Endodermal cell (in vitro differentiated cells): ENCODE data around the gene ZNF207. TPM values are rescaled to one million over a fixed set of nuclear protein-coding genes. Genes with fewer than 3 reads are reported as not detected.

Experiments used
- DNase-seq: peaks from one replicate; pipeline ENCODE4 v3.0.0-alpha.2; 2017
- H3K27ac ChIP-seq: 2 replicates; pipeline ENCODE4 v1.5.1; 2013; ENCODE audit warnings: mild to moderate bottlenecking, low read depth, low read length, moderate library complexity
- H3K27me3 ChIP-seq: 2 replicates; pipeline ENCODE4 v1.6.1; 2013; ENCODE audit warnings: mild to moderate bottlenecking, low read length, moderate library complexity; ENCODE audit not compliant: insufficient read depth, control insufficient read depth, poor library complexity, severe bottlenecking
- H3K36me3 ChIP-seq: 2 replicates; pipeline ENCODE4 v1.7.0; 2013; ENCODE audit warnings: mild to moderate bottlenecking, low read length, moderate library complexity; ENCODE audit not compliant: control insufficient read depth, insufficient read depth
- H3K4me1 ChIP-seq: one replicate; pipeline ENCODE4 v1.7.0; 2013; ENCODE audit warnings: low read length; ENCODE audit not compliant: control insufficient read depth, insufficient read depth
- H3K4me3 ChIP-seq: 2 replicates; pipeline ENCODE4 v1.5.1; 2013; ENCODE audit warnings: mild to moderate bottlenecking, low read length, moderate library complexity
- H3K9ac ChIP-seq: 2 replicates; pipeline ENCODE4 v1.6.1; 2013; ENCODE audit warnings: mild to moderate bottlenecking, low read length, moderate library complexity; ENCODE audit not compliant: poor library complexity, severe bottlenecking; ENCODE audit errors: extremely low read depth
- H3K9me3 ChIP-seq: 2 replicates; pipeline ENCODE4 v1.6.1; 2013; ENCODE audit warnings: mild to moderate bottlenecking, low read length, moderate library complexity; ENCODE audit not compliant: control insufficient read depth
- H3K27ac Mint-ChIP-seq: 2 replicates; pipeline ENCODE4 v1.8.0; 2020; ENCODE audit warnings: mixed read lengths
- H3K27me3 Mint-ChIP-seq: 2 replicates; pipeline ENCODE4 v1.8.0; 2021; ENCODE audit warnings: mild to moderate bottlenecking, mixed read lengths; ENCODE audit not compliant: insufficient read depth
- H3K36me3 Mint-ChIP-seq: 2 replicates; pipeline ENCODE4 v1.8.0; 2020; ENCODE audit warnings: low read depth, mixed read lengths
- H3K4me1 Mint-ChIP-seq: 2 replicates; pipeline ENCODE4 v1.8.0; 2020; ENCODE audit warnings: mixed read lengths
- H3K4me3 Mint-ChIP-seq: 2 replicates; pipeline ENCODE4 v1.8.0; 2020; ENCODE audit warnings: mild to moderate bottlenecking, moderate library complexity, mixed read lengths
- H3K9me3 Mint-ChIP-seq: 2 replicates; pipeline ENCODE4 v1.8.0; 2020; ENCODE audit warnings: mild to moderate bottlenecking, mixed read lengths
- CTCF ChIP-seq: fragments of 200-600 bp; sonication (generic); conservative IDR thresholded peaks from 2 replicates; pipeline ENCODE4 v1.5.0; 2021; ENCODE audit warnings: antibody characterized with exemption, mild to moderate bottlenecking
- WGBS, 2 experiments: methylation state at CpG; one replicate each; pipeline versions ENCODE4 v1.1.5 to v1.1.7; 2013; ENCODE audit warnings: missing lambda C conversion rate in 2 of 2, mixed read lengths in 1 of 2; ENCODE audit not compliant: insufficient coverage in 1 of 2, insufficient read length in 1 of 2; 5-methylcytosine and 5-hydroxymethylcytosine counted together
- total RNA-seq, 2 donors: library from RNA; stranded (reverse); fragmentation: NEBNext Ultra II Directional in 1 of 2; extraction: Animal tissue kit (Norgen Biotek cat#: 25700) in 1 of 2; gene quantifications; 2 replicates in 1 of 2; 3 replicates in 1 of 2; pipeline ENCODE4 v1.2.1, GENCODE V29; 2021

Gene ZNF207
- total RNA-seq, 2 donors from 2014 or later: 234 to 255 TPM

DNA sequence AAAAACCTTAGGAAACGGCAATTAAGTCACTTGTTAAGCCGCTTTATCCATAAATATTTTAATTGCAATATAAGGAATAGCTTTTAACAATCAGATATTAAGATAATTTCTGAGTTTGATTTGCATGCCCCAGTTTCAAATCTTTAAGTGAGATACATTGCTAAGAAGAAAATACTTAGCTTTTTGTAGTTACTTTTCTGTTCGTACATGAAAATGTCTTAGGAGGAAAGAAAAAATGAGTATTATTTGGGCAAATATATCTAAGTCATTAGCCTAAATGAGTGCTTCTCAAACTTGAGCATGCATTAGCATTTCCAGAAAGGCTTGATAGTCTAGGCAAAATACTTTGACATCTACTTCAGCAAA, 6.4 kb downstream of the ZNF207 start:
- H3K27me3 Mint-ChIP-seq: no peaks in the 10 kb centered on the region
- Histone ChIP-seq H3K9ac (no peak overlapping the region), H3K4me1 (no peaks in the 10 kb centered on the region), H3K9me3 (no peaks in the 10 kb centered on the region), H3K36me3 (peaks cover 92% of the 10 kb centered on the region), H3K27ac (no peak overlapping the region), H3K27me3 (no peaks in the 10 kb centered on the region), H3K4me3 (no peak overlapping the region)
- peaks cover 17% of the 10 kb centered on the region for H3K4me1 Mint-ChIP-seq
- DNase-seq: no peak
- H3K4me3 Mint-ChIP-seq: no peak overlapping the region
- no peaks in the 10 kb centered on the region for H3K9me3 Mint-ChIP-seq
- WGBS, 2 experiments: 99 to 100% methylated on average over 1 to 3 of the region's 3 CpGs
- H3K36me3 Mint-ChIP-seq: peaks cover 80% of the 10 kb centered on the region
- no peak overlapping the region for H3K27ac Mint-ChIP-seq
- no peak for TF ChIP-seq CTCF

GRCh38 chr17:32356750-32357149, 6.8 kb downstream of the ZNF207 start:
- H3K9ac ChIP-seq: no peak overlapping the region
- Mint-ChIP-seq H3K4me1 (peaks cover 14% of the 10 kb centered on the region), H3K27ac (peak overlapping the region; percentile 66), H3K36me3 (peaks cover 78% of the 10 kb centered on the region), H3K27me3 (no peaks in the 10 kb centered on the region), H3K9me3 (no peaks in the 10 kb centered on the region), H3K4me3 (no peak overlapping the region)
- TF ChIP-seq CTCF: no peak
- H3K4me3 ChIP-seq: no peak overlapping the region
- H3K9me3 ChIP-seq: no peaks in the 10 kb centered on the region
- H3K27me3 ChIP-seq: no peaks in the 10 kb centered on the region
- no peak for DNase-seq
- no peak overlapping the region for H3K27ac ChIP-seq
- 95 to 100% methylated on average over 4 to 5 of the region's 5 CpGs for WGBS, 2 experiments
- H3K4me1 ChIP-seq: no peaks in the 10 kb centered on the region
- H3K36me3 ChIP-seq: peaks cover 93% of the 10 kb centered on the region

- no peak overlapping the region for H3K9ac ChIP-seq
- DNase-seq: no peak
- Mint-ChIP-seq H3K27ac (no peak overlapping the region), H3K27me3 (no peaks in the 10 kb centered on the region), H3K9me3 (no peaks in the 10 kb centered on the region), H3K4me1 (peaks cover 11% of the 10 kb centered on the region), H3K4me3 (no peak overlapping the region), H3K36me3 (peaks cover 78% of the 10 kb centered on the region)
- no peak for TF ChIP-seq CTCF
- H3K4me1 ChIP-seq: no peaks in the 10 kb centered on the region
- H3K4me3 ChIP-seq: no peak overlapping the region
- no peaks in the 10 kb centered on the region for H3K27me3 ChIP-seq
- no peak overlapping the region for H3K27ac ChIP-seq
- no peaks in the 10 kb centered on the region for H3K9me3 ChIP-seq
- WGBS, 2 experiments: 95 to 96% methylated on average over 3 to 8 of the region's 8 CpGs
- H3K36me3 ChIP-seq: peaks cover 93% of the 10 kb centered on the region
Observed at GRCh38 chr17:32357615-32358014, 7.7 kb downstream of the ZNF207 start.
